SK-N-SH treated with all-trans-retinoic acid at 6 μM for 48 hours (cell line): Measurements from ENCODE around the gene EDARADD.
A peak's percentile ranks its signal among the peaks of the same experiment; 100 is the strongest.

Source experiments
- ATAC-seq: fragments of 200-7000 bp; cut with Tn5 transposase; 3 replicates; pipeline ENCODE4 v1.9.1; 2020; ENCODE audit warnings: mild to moderate bottlenecking, moderate library complexity
- ARNTL ChIP-seq: fragments of 450-650 bp; formaldehyde crosslinking; IDR thresholded peaks from 2 replicates; pipeline ENCODE4 v1.5.0; 2020; ENCODE audit warnings: low read depth, mild to moderate bottlenecking, moderate library complexity, borderline replicate concordance
- BACH2 ChIP-seq: fragments of 250-450 bp; sonication (Bioruptor Pico); IDR thresholded peaks from 2 replicates; pipeline ENCODE4 v1.9.0; 2021; ENCODE audit warnings: mild to moderate bottlenecking, borderline replicate concordance
- CSDC2 ChIP-seq: fragments of 250-450 bp; sonication (Bioruptor Pico); IDR thresholded peaks from 2 replicates; pipeline ENCODE4 v1.5.0; 2020; ENCODE audit warnings: mild to moderate bottlenecking, moderate library complexity
- ESRRG ChIP-seq: fragments of 250-450 bp; sonication (Bioruptor Pico); IDR thresholded peaks from 2 replicates; pipeline ENCODE4 v1.6.1; 2021; ENCODE audit warnings: mild to moderate bottlenecking
- GLIS3 ChIP-seq: fragments of 250-450 bp; sonication (Bioruptor Pico); IDR thresholded peaks from 2 replicates; pipeline ENCODE4 v1.5.0; 2020; ENCODE audit warnings: mild to moderate bottlenecking, moderate library complexity
- ISL1 ChIP-seq: fragments of 250-450 bp; sonication (Bioruptor Pico); IDR thresholded peaks from 2 replicates; pipeline ENCODE4 v2.1.2; 2022; ENCODE audit warnings: mild to moderate bottlenecking, moderate library complexity
- OSR1 ChIP-seq: fragments of 250-450 bp; sonication (Bioruptor Pico); IDR thresholded peaks from 2 replicates; pipeline ENCODE4 v1.8.0; 2022; ENCODE audit warnings: moderate library complexity, mild to moderate bottlenecking, inconsistent platforms
- PPARA ChIP-seq: fragments of 250-450 bp; sonication (Bioruptor Pico); IDR thresholded peaks from 2 replicates; pipeline ENCODE4 v1.5.0; 2020; ENCODE audit warnings: mild to moderate bottlenecking, borderline replicate concordance
- RARB ChIP-seq: fragments of 250-450 bp; sonication (Bioruptor Pico); IDR thresholded peaks from 2 replicates; pipeline ENCODE4 v1.8.0; 2021; ENCODE audit warnings: mild to moderate bottlenecking, moderate library complexity
- SNAI2 ChIP-seq: fragments of 250-450 bp; sonication (Bioruptor Pico); IDR thresholded peaks from 2 replicates; pipeline ENCODE4 v1.5.0; 2020; ENCODE audit warnings: mild to moderate bottlenecking, moderate library complexity
- TCF4 ChIP-seq: fragments of 250-450 bp; sonication (Bioruptor Pico); IDR thresholded peaks from 2 replicates; pipeline ENCODE4 v1.8.0; 2021; ENCODE audit warnings: mild to moderate bottlenecking, moderate library complexity, borderline replicate concordance
- ZC3H10 ChIP-seq: fragments of 250-450 bp; sonication (Bioruptor Pico); IDR thresholded peaks from 2 replicates; pipeline ENCODE4 v1.5.1; 2021; ENCODE audit warnings: mild to moderate bottlenecking, moderate library complexity
- ZFP3 ChIP-seq: fragments of 250-450 bp; sonication (Bioruptor Pico); IDR thresholded peaks from 2 replicates; pipeline ENCODE4 v1.5.0; 2020; ENCODE audit warnings: mild to moderate bottlenecking, moderate library complexity
- ZFP30 ChIP-seq: fragments of 450-650 bp; formaldehyde crosslinking; IDR thresholded peaks from 2 replicates; pipeline ENCODE4 v1.5.0; 2022; ENCODE audit warnings: mild to moderate bottlenecking, moderate library complexity
- ZNF70 ChIP-seq: fragments of 450-650 bp; formaldehyde crosslinking; IDR thresholded peaks from 2 replicates; pipeline ENCODE4 v1.5.0; 2020; ENCODE audit warnings: mild to moderate bottlenecking, moderate library complexity
- ZNF8 ChIP-seq: fragments of 450-650 bp; formaldehyde crosslinking; IDR thresholded peaks from 2 replicates; pipeline ENCODE4 v1.5.0; 2020; ENCODE audit warnings: mild to moderate bottlenecking, moderate library complexity
- TF ChIP-seq, protein P1 (sequence below): fragments of 250-450 bp; sonication (Bioruptor Pico); IDR thresholded peaks from 2 replicates; pipeline ENCODE4 v1.5.1; 2020; ENCODE audit warnings: low read depth, mild to moderate bottlenecking, moderate library complexity
- TF ChIP-seq, protein P2 (sequence below): fragments of 250-450 bp; sonication (Bioruptor Pico); IDR thresholded peaks from 2 replicates; pipeline ENCODE4 v1.5.0; 2020; ENCODE audit warnings: mild to moderate bottlenecking, moderate library complexity
- TF ChIP-seq, protein P3 (sequence below): fragments of 250-450 bp; sonication (Bioruptor Pico); IDR thresholded peaks from 2 replicates; pipeline ENCODE4 v1.8.0; 2021; ENCODE audit warnings: low read depth, mild to moderate bottlenecking, moderate library complexity, borderline replicate concordance
- TF ChIP-seq, protein P4 (sequence below): fragments of 250-450 bp; sonication (Bioruptor Pico); IDR thresholded peaks from 2 replicates; pipeline ENCODE4 v1.8.0; 2020; ENCODE audit warnings: mild to moderate bottlenecking, moderate library complexity, borderline replicate concordance
- TF ChIP-seq, protein P5 (sequence below): fragments of 250-450 bp; sonication (Bioruptor Pico); IDR thresholded peaks from 2 replicates; pipeline ENCODE4 v1.5.1; 2021; ENCODE audit warnings: mild to moderate bottlenecking, moderate library complexity

The EDARADD gene

DNA sequence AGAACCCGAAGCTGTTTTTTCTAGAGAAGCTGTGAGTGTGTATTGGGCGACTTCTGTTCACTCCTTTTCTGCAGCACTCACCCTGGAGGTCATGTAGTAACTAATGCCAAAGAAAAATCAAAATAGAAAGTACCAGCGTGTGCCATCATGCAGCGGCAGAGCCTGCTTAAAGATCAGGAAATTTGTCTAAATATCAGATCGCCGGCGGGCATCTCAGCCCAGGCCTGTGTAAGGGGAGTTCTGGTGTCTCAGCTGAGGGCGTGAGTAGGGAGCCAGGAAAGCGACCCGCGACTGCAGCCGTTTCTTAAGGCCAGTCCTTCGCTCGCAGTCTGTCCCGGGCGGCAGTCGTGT, 768 bp downstream of the EDARADD start:
- ATAC-seq: peak; percentile 70
- TF ChIP-seq OSR1 (CRISPR knock-in tag) (no peak), ZFP30 (CRISPR knock-in tag) (no peak), ZNF70 (CRISPR knock-in tag) (no peak), ESRRG (CRISPR knock-in tag) (no peak), BACH2 (no peak), GLIS3 (CRISPR knock-in tag) (no peak), ZNF8 (no peak), PPARA (no peak), ARNTL (CRISPR knock-in tag) (no peak), CSDC2 (no peak)
- TF ChIP-seq, protein P1, sequence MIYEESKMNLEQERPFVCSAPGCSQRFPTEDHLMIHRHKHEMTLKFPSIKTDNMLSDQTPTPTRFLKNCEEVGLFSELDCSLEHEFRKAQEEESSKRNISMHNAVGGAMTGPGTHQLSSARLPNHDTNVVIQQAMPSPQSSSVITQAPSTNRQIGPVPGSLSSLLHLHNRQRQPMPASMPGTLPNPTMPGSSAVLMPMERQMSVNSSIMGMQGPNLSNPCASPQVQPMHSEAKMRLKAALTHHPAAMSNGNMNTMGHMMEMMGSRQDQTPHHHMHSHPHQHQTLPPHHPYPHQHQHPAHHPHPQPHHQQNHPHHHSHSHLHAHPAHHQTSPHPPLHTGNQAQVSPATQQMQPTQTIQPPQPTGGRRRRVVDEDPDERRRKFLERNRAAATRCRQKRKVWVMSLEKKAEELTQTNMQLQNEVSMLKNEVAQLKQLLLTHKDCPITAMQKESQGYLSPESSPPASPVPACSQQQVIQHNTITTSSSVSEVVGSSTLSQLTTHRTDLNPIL (CRISPR knock-in tag): no peak
- TF ChIP-seq, protein P2, sequence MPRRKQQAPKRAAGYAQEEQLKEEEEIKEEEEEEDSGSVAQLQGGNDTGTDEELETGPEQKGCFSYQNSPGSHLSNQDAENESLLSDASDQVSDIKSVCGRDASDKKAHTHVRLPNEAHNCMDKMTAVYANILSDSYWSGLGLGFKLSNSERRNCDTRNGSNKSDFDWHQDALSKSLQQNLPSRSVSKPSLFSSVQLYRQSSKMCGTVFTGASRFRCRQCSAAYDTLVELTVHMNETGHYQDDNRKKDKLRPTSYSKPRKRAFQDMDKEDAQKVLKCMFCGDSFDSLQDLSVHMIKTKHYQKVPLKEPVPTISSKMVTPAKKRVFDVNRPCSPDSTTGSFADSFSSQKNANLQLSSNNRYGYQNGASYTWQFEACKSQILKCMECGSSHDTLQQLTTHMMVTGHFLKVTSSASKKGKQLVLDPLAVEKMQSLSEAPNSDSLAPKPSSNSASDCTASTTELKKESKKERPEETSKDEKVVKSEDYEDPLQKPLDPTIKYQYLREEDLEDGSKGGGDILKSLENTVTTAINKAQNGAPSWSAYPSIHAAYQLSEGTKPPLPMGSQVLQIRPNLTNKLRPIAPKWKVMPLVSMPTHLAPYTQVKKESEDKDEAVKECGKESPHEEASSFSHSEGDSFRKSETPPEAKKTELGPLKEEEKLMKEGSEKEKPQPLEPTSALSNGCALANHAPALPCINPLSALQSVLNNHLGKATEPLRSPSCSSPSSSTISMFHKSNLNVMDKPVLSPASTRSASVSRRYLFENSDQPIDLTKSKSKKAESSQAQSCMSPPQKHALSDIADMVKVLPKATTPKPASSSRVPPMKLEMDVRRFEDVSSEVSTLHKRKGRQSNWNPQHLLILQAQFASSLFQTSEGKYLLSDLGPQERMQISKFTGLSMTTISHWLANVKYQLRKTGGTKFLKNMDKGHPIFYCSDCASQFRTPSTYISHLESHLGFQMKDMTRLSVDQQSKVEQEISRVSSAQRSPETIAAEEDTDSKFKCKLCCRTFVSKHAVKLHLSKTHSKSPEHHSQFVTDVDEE (CRISPR knock-in tag): no peak
- TF ChIP-seq, protein P3, sequence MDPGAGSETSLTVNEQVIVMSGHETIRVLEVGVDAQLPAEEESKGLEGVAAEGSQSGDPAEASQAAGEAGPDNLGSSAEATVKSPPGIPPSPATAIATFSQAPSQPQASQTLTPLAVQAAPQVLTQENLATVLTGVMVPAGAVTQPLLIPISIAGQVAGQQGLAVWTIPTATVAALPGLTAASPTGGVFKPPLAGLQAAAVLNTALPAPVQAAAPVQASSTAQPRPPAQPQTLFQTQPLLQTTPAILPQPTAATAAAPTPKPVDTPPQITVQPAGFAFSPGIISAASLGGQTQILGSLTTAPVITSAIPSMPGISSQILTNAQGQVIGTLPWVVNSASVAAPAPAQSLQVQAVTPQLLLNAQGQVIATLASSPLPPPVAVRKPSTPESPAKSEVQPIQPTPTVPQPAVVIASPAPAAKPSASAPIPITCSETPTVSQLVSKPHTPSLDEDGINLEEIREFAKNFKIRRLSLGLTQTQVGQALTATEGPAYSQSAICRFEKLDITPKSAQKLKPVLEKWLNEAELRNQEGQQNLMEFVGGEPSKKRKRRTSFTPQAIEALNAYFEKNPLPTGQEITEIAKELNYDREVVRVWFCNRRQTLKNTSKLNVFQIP (CRISPR knock-in tag): no peak
- TF ChIP-seq, protein P4, sequence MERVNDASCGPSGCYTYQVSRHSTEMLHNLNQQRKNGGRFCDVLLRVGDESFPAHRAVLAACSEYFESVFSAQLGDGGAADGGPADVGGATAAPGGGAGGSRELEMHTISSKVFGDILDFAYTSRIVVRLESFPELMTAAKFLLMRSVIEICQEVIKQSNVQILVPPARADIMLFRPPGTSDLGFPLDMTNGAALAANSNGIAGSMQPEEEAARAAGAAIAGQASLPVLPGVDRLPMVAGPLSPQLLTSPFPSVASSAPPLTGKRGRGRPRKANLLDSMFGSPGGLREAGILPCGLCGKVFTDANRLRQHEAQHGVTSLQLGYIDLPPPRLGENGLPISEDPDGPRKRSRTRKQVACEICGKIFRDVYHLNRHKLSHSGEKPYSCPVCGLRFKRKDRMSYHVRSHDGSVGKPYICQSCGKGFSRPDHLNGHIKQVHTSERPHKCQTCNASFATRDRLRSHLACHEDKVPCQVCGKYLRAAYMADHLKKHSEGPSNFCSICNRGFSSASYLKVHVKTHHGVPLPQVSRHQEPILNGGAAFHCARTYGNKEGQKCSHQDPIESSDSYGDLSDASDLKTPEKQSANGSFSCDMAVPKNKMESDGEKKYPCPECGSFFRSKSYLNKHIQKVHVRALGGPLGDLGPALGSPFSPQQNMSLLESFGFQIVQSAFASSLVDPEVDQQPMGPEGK: no peak

DNA sequence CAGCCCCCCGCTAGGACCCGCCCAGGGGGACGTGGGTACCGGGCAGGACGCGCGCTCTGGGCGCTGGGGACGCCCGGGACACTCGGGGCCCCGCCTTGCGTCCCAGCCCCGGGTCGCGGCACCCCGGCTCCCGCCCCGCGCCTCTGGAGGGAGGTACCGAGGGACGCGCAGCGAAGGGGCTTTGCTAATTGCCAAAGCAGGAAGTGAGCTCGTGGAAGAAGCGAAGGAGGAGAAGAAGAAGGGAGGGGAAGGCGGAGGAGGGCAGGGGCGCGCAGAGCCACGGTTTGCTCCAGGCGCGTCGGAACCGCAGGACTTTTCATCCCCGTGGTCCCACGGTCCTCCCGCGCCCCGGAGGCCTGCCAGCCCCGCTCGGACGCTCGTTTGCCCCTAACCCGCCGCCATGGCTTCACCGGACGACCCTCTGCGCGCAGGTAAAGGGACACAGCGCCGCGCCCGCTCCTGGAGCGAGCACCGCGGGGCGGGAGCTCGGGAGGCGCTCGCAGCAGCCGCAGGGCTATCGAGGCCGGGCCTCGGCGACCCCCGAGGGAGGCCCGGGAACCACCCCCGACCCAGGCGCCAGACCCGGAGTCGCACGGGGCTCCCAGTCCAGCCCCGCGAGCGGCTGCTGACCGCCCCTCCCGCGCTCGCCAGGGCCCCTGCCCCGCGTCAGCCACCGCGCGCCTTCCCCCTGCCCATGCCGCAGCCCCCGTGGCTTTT, 1.3 kb downstream of the EDARADD start:
- ATAC-seq: peak; percentile 64
- TF ChIP-seq, protein P1 (CRISPR knock-in tag): no peak
- TF ChIP-seq, protein P3 (CRISPR knock-in tag): no peak
- TF ChIP-seq ARNTL (CRISPR knock-in tag): no peak
- TF ChIP-seq ZC3H10 (CRISPR knock-in tag): no peak
- TF ChIP-seq GLIS3 (CRISPR knock-in tag): no peak
- no peak for TF ChIP-seq RARB (CRISPR knock-in tag)
- no peak for TF ChIP-seq ISL1 (CRISPR knock-in tag)
- no peak for TF ChIP-seq ESRRG (CRISPR knock-in tag)
- TF ChIP-seq CSDC2: no peak
- TF ChIP-seq, protein P5, sequence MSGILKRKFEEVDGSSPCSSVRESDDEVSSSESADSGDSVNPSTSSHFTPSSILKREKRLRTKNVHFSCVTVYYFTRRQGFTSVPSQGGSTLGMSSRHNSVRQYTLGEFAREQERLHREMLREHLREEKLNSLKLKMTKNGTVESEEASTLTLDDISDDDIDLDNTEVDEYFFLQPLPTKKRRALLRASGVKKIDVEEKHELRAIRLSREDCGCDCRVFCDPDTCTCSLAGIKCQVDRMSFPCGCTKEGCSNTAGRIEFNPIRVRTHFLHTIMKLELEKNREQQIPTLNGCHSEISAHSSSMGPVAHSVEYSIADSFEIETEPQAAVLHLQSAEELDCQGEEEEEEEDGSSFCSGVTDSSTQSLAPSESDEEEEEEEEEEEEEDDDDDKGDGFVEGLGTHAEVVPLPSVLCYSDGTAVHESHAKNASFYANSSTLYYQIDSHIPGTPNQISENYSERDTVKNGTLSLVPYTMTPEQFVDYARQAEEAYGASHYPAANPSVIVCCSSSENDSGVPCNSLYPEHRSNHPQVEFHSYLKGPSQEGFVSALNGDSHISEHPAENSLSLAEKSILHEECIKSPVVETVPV (CRISPR knock-in tag): no peak
- TF ChIP-seq ZFP3 (CRISPR knock-in tag): no peak
- TF ChIP-seq, protein P4: no peak
- TF ChIP-seq, protein P2 (CRISPR knock-in tag): no peak
- no peak for TF ChIP-seq TCF4 (CRISPR knock-in tag)
- TF ChIP-seq SNAI2 (CRISPR knock-in tag): no peak
- TF ChIP-seq OSR1 (CRISPR knock-in tag): no peak
- no peak for TF ChIP-seq ZNF8
- no peak for TF ChIP-seq BACH2
- TF ChIP-seq ZNF70 (CRISPR knock-in tag): no peak
